AG09309 (cell line): ENCODE measurements around the gene GNAL.

Source experiments
- DNase-seq: peaks from one replicate; pipeline ENCODE4 v3.0.0-alpha.2; 2010; ENCODE audit warnings: low read depth
- H3K4me3 ChIP-seq: 2 replicates; pipeline ENCODE4 v1.5.1; 2011; ENCODE audit warnings: mild to moderate bottlenecking, low read depth, low read length, moderate library complexity; ENCODE audit not compliant: control insufficient read depth
- TF ChIP-seq, protein P1 (sequence below): IDR thresholded peaks from 2 replicates; pipeline ENCODE4 v1.5.1; 2011; ENCODE audit warnings: mild to moderate bottlenecking, low read depth, low read length, inconsistent platforms; ENCODE audit not compliant: insufficient read depth, control insufficient read depth; ENCODE audit errors: missing control alignments

GNAL gene

DNA sequence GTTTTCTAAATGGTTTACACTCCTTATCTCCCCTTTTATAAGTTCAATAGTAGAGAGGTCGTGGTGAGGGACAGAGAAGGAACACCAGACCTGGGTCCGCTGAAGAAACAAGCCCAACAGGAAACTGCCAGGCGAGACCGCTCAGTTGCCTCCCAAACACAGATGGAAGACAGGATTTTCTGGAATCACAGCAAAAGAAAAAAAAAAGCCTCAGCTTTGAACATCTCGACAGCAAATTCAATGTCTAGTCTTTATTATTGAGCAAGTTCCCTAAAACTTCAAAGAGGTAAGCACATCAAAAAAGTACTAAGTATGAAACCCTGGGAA lies 33.5 kb upstream of the GNAL start:
- TF ChIP-seq, protein P1, sequence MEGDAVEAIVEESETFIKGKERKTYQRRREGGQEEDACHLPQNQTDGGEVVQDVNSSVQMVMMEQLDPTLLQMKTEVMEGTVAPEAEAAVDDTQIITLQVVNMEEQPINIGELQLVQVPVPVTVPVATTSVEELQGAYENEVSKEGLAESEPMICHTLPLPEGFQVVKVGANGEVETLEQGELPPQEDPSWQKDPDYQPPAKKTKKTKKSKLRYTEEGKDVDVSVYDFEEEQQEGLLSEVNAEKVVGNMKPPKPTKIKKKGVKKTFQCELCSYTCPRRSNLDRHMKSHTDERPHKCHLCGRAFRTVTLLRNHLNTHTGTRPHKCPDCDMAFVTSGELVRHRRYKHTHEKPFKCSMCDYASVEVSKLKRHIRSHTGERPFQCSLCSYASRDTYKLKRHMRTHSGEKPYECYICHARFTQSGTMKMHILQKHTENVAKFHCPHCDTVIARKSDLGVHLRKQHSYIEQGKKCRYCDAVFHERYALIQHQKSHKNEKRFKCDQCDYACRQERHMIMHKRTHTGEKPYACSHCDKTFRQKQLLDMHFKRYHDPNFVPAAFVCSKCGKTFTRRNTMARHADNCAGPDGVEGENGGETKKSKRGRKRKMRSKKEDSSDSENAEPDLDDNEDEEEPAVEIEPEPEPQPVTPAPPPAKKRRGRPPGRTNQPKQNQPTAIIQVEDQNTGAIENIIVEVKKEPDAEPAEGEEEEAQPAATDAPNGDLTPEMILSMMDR = no peak
- H3K4me3 ChIP-seq = no peak overlapping the region
- DNase-seq = no peak

DNA sequence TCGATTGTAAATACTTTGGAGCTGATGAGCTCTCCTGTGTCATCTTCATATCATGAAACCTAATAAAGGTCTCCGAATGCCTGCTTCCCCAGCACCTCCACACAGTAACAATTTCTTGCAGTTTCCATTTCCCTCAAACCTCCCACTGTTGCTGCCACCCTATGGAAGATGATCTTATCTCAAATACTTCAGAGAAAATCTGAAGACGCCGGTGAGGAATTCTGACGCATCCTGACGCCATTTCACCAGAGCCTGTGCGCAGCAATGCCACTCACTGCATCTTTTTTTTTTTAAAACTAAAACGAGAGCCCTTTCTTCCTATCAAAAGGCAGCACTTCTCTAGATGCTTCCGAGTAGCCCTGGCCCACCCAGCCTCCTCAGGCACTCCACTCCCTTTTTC lies 31.9 kb upstream of the GNAL start:
- TF ChIP-seq, protein P1 = no peak
- H3K4me3 ChIP-seq = no peak overlapping the region
- no peak for DNase-seq

- H3K4me3 ChIP-seq = no peak overlapping the region
- TF ChIP-seq, protein P1 = no peak
- no peak for DNase-seq
Observed at GRCh38 chr18:11657554-11657953, 31.5 kb upstream of the GNAL start.

DNA sequence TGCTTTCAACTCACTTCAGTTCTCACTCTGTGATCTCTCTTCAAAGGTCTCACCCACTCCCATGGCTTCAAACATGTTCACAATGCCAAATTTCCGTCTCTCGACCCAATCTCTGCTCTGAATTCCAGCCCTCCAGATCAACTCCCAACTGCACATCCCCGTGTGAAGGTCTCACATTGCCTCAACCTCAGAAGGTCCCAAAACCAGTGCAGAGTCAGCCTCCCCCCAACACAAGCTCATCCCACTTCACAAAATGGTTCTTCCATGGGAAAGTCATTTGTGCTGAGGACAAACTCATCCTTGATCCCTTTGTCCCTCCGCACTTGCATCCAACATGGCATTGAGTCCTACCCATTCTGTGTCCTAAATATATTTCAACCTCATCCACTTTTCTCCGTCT lies 31.0 kb upstream of the GNAL start:
- TF ChIP-seq, protein P1 = no peak
- DNase-seq = no peak
- H3K4me3 ChIP-seq = no peak overlapping the region

- TF ChIP-seq, protein P1 = no peak
- DNase-seq = no peak
Observed at GRCh38 chr18:11658989-11659388, 30.1 kb upstream of the GNAL start.

GRCh38 chr18:11660691-11661090 lies 28.4 kb upstream of the GNAL start:
- DNase-seq = no peak
- no peak overlapping the region for H3K4me3 ChIP-seq
- TF ChIP-seq, protein P1 = no peak

More at GRCh38 chr18:11658989-11659388, 30.1 kb upstream of the GNAL start:
- no peak overlapping the region for H3K4me3 ChIP-seq

GRCh38 chr18:11661430-11661829 lies 27.6 kb upstream of the GNAL start:
- DNase-seq = no peak
- H3K4me3 ChIP-seq = no peak overlapping the region
- TF ChIP-seq, protein P1 = no peak
